COLO829 (cell line): Measurements from ENCODE around the gene TGFBR3.
A peak's percentile ranks its signal among the peaks of the same experiment; 100 is the strongest.
"Not testable (repeated sequence)": the region's sequence is repeated elsewhere in the genome, so short reads cannot be mapped to it uniquely, and the experiment has no call there.

Source experiments
- DNase-seq: peaks from one replicate; pipeline ENCODE4 v3.0.0; 2012; ENCODE audit warnings: low spot score

The TGFBR3 gene

DNA sequence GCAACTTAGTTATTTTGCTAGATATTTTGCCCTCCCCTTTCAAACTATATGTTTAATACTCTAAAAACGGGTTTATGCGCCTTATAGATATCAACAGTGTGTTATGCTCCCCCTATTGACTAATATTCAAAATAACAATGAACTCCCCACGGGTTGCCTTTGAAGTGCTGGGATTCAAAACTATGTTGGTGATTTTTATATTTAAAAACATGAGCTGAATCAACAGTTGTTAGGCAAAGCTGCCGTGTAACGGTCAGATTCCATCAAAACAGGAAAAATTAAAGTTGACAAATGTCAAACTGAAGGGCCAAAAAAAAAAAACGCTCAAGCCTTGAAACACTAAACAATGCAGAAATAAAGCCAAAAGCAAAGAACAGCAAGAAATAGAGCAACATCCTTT, 2.5 kb downstream of the TGFBR3 start:
- DNase-seq = peak; percentile 35

GRCh38 chr1:91881280-91881679, 4.7 kb downstream of the TGFBR3 start:
- no peak for DNase-seq

GRCh38 chr1:91879733-91880132, 6.2 kb downstream of the TGFBR3 start:
- no peak for DNase-seq

DNA sequence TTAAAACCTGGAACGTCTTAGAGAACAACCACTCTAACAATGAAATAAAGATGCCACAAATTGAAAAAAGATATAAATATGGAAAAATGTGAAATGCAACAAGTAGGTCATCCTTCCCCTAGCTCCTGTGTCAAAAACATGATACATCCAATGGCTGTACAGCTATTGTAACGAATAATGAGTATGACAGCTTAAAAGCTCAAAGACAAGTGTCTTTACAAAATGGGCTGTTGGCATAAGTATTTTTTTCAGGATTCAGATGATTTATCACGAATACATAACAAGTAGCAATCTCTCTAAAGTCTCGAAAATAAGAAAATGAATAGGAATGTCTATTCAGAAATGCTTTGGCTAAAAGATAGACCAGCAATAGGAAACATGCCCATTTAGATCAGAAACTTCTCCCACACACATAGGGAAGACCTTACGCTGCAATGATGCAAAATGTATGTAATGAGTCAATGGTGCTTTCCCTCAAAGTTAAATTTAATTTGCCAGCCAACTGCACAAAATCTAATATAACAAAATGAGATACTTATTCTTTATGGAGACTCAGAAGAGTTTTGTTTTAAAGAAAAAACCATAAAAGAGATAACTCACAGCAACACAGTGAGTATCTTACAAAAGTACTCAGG, 8.3 kb downstream of the TGFBR3 start:
- DNase-seq = no peak

DNA sequence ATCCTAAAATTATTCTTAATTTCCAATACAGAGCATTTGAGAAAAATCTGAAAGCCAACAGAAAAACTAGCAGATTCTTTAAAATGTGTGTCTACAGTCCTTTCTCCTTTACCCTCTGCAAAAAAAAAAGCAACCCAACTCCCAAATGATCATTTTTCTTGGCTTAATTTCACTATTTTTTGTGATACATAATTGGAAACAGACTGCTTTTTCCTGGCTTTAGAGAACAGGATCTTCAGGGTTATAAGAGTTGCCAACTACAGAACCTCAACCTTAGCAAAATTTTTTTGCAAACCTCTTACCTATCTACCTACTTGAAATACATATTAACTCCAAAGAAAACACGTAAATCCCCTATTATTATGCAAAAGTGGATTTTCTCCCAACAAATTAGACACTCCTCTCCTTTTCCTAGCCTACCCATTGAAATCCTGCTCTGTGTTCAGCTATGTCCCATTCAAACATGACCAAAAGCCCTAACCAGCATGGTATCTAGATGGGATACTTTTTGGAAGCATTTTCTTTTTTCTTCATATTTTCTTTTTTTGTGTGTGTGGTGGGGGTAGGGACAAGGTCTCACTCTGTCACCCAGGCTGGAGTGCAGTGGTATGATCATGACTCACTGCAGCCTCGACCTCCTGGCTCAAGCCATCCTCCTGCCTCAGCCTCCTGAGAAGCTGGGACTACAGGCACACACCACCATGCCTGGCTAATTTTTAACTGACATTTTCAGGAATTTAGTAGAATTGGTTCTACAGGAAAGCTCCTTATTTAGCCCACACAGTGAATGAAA, 9.0 kb downstream of the TGFBR3 start:
- no peak for DNase-seq

DNA sequence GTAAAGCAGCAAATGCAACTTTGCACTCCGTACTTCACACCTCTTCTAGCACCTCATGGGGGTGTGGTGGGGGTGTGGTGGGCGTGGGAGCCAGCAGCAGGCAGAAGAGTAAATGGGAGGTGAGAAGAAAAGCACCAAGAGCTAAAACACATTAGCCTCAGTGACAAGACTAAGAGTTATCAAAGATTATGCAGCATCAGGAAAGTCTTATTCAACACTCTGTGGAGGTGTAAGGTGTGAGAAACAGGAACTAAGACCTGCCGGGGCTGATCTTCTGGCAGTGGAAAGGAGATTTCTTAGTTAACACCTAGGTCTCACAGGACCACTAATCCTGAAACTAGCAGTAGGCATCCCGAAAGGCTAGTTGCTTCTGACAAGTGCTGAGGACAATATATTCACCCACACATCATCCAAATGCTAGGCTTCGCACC, 9.9 kb downstream of the TGFBR3 start:
- DNase-seq = no peak

- no peak for DNase-seq
Observed at GRCh38 chr1:91874167-91874566, 11.8 kb downstream of the TGFBR3 start.

DNA sequence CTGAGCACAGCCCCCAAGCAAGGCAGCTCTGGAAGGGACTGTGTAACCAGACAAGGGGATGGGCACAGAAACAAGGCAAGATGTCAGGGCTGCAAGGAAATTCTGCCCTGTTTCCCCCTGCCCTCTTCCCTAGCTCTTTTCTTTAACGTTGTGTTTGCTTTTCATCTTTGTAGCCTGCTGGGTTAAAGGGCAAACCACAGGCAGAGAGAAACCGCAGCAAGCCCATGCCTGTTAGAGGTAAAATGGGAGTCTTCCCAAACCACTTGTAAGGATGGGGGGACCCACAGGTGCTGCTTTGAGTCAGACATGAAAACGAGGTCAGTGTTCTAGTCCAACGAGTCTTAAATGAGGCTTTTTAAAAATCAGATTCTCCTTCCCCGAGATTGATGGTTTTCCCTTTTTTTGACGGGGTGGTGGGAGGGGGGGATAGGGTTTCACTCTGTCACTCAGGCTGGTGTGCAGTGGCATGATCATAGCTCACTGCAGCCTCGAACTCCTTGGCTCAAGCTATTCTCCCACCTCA, 13.3 kb downstream of the TGFBR3 start:
- DNase-seq = no peak

DNA sequence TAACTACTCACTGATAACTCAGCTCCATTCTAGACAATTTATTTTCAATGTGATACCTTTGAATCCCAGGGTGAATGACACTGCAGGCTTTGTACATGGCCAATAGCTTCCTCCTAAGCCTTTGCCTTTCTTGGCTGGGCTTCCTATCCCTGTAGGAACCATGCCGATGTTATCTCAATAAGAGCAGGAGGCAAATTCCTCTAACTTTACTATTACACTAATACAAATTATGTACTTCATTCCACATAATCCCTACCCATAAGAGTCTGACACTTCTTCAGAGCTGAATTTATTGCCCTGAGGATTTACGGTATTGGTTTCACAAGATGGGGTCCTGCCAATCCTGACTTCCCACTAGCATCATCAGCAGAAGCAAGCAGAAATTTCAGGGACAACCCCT, 14.0 kb downstream of the TGFBR3 start:
- DNase-seq = no peak

GRCh38 chr1:91870322-91870721, 15.6 kb downstream of the TGFBR3 start:
- no peak for DNase-seq

DNA sequence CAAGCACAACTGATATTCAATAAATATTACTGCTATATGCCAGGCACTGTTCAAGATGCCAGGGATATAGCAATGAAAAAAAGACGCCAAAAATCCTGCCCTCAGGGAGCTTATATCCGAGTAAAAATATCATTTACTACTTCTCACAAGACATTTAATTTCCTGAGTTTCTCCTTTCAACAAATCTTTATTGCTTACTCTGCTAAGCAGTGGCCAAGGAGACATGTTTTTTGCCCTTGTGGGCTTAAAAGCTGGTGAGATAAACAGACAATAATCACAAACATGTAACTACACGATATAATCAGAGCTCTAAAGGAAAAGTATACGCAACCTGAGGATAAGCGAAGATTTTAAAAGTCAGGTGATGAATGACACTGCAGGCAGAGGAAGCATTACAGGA, 19.5 kb downstream of the TGFBR3 start:
- no peak for DNase-seq

GRCh38 chr1:91864017-91864700, 21.8 kb downstream of the TGFBR3 start:
- DNase-seq = no peak

- no peak for DNase-seq
Observed at GRCh38 chr1:91863498-91863897, 22.5 kb downstream of the TGFBR3 start.

- no peak for DNase-seq
Observed at GRCh38 chr1:91862120-91862519, 23.8 kb downstream of the TGFBR3 start.

GRCh38 chr1:91857557-91858239, 28.3 kb downstream of the TGFBR3 start:
- no peak for DNase-seq

DNA sequence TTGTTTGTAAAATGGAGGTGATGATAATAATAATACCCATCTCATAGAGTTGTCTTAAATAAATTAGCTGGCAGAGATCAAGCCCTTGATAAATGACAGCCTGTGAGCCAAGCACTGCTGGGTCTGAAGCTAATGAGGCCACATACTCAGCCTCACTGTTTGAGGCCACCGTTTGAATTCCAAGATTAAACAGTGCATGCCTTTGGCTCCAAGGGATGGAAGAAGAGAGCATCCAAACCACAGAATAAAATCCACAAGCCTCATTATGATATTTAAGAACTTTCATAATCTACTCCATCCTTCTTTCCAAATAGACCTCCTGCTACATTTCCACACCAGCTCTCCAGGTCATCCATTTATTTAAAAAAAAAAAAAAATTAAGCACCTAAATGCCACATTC, 29.0 kb downstream of the TGFBR3 start:
- DNase-seq = no peak

DNA sequence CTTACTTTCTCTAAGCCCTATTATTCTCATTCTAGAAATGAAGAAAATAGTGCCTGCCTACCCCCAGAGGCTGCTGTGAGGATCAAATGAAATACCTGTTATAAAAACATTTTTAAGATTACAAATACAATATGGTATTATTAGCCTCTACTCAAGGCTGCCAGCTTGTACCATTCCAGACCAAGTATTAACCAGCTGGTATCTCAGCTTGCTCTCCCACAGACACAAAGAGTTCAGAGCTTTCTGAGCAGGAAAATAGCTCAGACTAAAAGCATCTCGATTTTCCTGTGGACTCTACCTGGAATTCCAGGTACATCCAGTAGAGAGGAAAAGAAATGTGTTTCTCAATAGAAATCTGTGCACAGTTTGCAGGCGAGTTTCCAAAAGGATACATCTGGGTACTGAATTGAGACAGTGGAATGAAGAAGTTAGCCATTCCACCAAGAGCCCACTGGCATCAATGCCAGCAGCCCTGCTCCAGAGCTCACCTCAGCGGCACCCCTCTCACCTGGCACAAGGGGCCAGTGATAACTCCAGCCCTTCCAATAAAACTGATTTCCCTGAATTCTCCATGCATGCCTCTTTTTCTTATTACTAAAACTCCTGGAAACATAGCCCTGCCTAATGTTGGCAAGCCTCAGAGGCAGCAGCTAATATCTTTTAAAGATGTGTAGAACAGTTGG, 31.0 kb downstream of the TGFBR3 start:
- DNase-seq = no peak

DNA sequence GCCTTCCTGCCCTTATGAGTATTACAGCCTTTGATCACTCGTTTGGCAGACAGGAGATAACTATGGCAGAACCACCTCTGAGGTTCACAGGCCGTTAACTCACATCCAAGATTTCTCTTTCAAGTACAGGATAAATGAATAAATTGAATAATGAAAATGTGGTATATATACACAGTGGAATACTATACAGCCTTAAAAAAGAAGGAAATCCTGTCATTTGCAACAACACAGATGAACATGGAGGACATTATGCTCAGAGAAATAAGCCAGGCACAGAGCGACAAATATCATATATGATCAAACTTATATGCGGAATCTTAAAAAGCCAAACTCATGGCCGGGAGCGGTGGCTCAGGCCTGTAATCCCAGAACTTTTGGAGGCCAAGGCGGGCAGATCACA, 32.6 kb downstream of the TGFBR3 start:
- no peak for DNase-seq

GRCh38 chr1:91852011-91852410, 33.9 kb downstream of the TGFBR3 start:
- not testable (repeated sequence) for DNase-seq

- DNase-seq = peak; percentile 7
Observed at GRCh38 chr1:91851130-91852010, 34.6 kb downstream of the TGFBR3 start.

GRCh38 chr1:91850708-91851107, 35.2 kb downstream of the TGFBR3 start:
- DNase-seq = no peak
